GM12892 (cell line): ENCODE results near the gene HERPUD2.

ENCODE experiments used
- POLR2A ChIP-seq: IDR thresholded peaks from 2 replicates; pipeline ENCODE4 v1.6.1; 2011; ENCODE audit warnings: low read depth, low read length, control low read depth
- POLR2AphosphoS5 ChIP-seq: IDR thresholded peaks from 2 replicates; pipeline ENCODE4 v1.6.1; 2011; ENCODE audit warnings: low read depth, low read length, control low read depth

DNA sequence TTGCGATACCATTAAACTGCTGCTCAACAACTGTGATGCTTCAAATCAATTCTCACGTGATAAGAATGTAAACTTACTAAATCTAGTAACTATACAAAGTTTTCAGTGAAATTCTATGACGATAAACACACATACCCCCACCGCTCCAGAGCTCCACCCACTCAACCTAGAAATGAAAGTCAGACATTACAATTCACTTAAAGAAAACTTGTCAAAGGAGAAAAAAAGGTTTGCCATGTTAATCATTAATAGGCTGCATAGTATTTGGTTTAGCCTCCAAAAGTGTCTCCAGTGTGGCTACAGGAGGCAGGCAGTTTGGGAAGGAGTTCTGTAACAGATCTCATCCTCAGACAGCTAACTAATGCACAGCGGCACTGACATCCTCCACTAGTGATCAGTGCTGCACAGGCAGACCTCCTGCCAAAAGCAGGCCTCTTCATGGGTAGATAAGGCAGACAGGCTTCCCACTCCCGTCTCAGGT, 3.1 kb downstream of the HERPUD2 start:
- no peak; the same call in 1 of the 2 replicates for TF ChIP-seq POLR2AphosphoS5
- no peak for TF ChIP-seq POLR2A
